Trophoblast cell (in vitro differentiated cells and primary cell): ENCODE data around the gene CHPT1.

Experiments used
- DNase-seq, 2 donors: peaks; one replicate each; pipeline ENCODE4 v3.0.0-alpha.2; 2016
- H2AFZ ChIP-seq: 2 replicates; pipeline ENCODE4 v1.6.1; 2013; ENCODE audit warnings: low read length, moderate library complexity, mild to moderate bottlenecking; ENCODE audit not compliant: insufficient read depth, poor library complexity
- H2AK5ac ChIP-seq: 2 replicates; pipeline ENCODE4 v1.6.1; 2013; ENCODE audit warnings: mild to moderate bottlenecking, low read length
- H2BK120ac ChIP-seq: 2 replicates; pipeline ENCODE4 v1.6.1; 2013; ENCODE audit warnings: low read length, mild to moderate bottlenecking, moderate library complexity; ENCODE audit not compliant: insufficient read depth, poor library complexity
- H2BK12ac ChIP-seq: 2 replicates; pipeline ENCODE4 v1.6.1; 2013; ENCODE audit warnings: mild to moderate bottlenecking, low read length, moderate library complexity
- H2BK5ac ChIP-seq: 2 replicates; pipeline ENCODE4 v1.6.1; 2013; ENCODE audit warnings: low read length, low read depth, moderate library complexity, mild to moderate bottlenecking; ENCODE audit not compliant: poor library complexity
- H3K14ac ChIP-seq: 2 replicates; pipeline ENCODE4 v1.6.1; 2013; ENCODE audit warnings: mild to moderate bottlenecking, low read length
- H3K18ac ChIP-seq: 2 replicates; pipeline ENCODE4 v1.6.1; 2013; ENCODE audit warnings: mild to moderate bottlenecking, low read length
- H3K23ac ChIP-seq: 2 replicates; pipeline ENCODE4 v1.6.1; 2013; ENCODE audit warnings: low read length
- H3K27ac ChIP-seq: 2 replicates; pipeline ENCODE4 v1.5.1; 2013; ENCODE audit warnings: low read depth, mild to moderate bottlenecking, inconsistent platforms, low read length, moderate library complexity
- H3K27me3 ChIP-seq: 2 replicates; pipeline ENCODE4 v1.6.1; 2013; ENCODE audit warnings: inconsistent platforms, mild to moderate bottlenecking, low read length, moderate library complexity; ENCODE audit not compliant: insufficient read depth
- H3K36me3 ChIP-seq, 2 experiments: 1 replicate in 1 of 2; 2 replicates in 1 of 2; pipeline ENCODE4 v1.6.1; 2013; ENCODE audit warnings: low read length in 2 of 2, mild to moderate bottlenecking in 2 of 2, moderate library complexity in 1 of 2; ENCODE audit not compliant: insufficient read depth in 2 of 2, control insufficient read depth in 1 of 2
- H3K4ac ChIP-seq: 2 replicates; pipeline ENCODE4 v1.6.1; 2013; ENCODE audit warnings: low read depth, mild to moderate bottlenecking, low read length, moderate library complexity
- H3K4me1 ChIP-seq, 2 experiments: 1 replicate in 1 of 2; 2 replicates in 1 of 2; pipeline ENCODE4 v1.6.1; 2013; ENCODE audit warnings: low read length in 2 of 2, mild to moderate bottlenecking in 2 of 2, moderate library complexity in 1 of 2; ENCODE audit not compliant: insufficient read depth in 2 of 2, control insufficient read depth in 1 of 2
- H3K4me2 ChIP-seq: 2 replicates; pipeline ENCODE4 v1.6.1; 2013; ENCODE audit warnings: inconsistent platforms, mild to moderate bottlenecking, low read length, moderate library complexity
- H3K4me3 ChIP-seq: 2 replicates; pipeline ENCODE4 v1.5.1; 2013; ENCODE audit warnings: mild to moderate bottlenecking, low read depth, low read length, inconsistent platforms
- H3K79me1 ChIP-seq: one replicate; pipeline ENCODE4 v1.6.1; 2013; ENCODE audit warnings: low read length
- H3K79me2 ChIP-seq: 2 replicates; pipeline ENCODE4 v1.6.1; 2013; ENCODE audit warnings: low read length, mild to moderate bottlenecking; ENCODE audit not compliant: control insufficient read depth, insufficient read depth, poor library complexity
- H3K9ac ChIP-seq: 2 replicates; pipeline ENCODE4 v1.6.1; 2013; ENCODE audit warnings: mild to moderate bottlenecking, low read length
- H3K9me3 ChIP-seq: 2 replicates; pipeline ENCODE4 v1.6.1; 2013; ENCODE audit warnings: low read depth, mild to moderate bottlenecking, control low read depth, inconsistent platforms, low read length; ENCODE audit not compliant: insufficient read depth
- H4K12ac ChIP-seq: 2 replicates; pipeline ENCODE4 v1.6.1; 2013; ENCODE audit warnings: low read depth, mild to moderate bottlenecking, low read length, moderate library complexity
- H4K8ac ChIP-seq: 2 replicates; pipeline ENCODE4 v1.6.1; 2013; ENCODE audit warnings: low read depth, mild to moderate bottlenecking, low read length, moderate library complexity
- H4K91ac ChIP-seq: one replicate; pipeline ENCODE4 v1.6.1; 2013; ENCODE audit warnings: low read depth, mild to moderate bottlenecking, low read length, moderate library complexity
- WGBS: extraction: QIAGEN DNeasy Blood & Tissue Kit; methylation state at CpG from one replicate; pipeline ENCODE4 v1.1.7; 2013; ENCODE audit warnings: missing lambda C conversion rate; ENCODE audit not compliant: insufficient read length, insufficient coverage; ENCODE audit errors: extremely low coverage; 5-methylcytosine and 5-hydroxymethylcytosine counted together

Gene CHPT1

GRCh38 chr12:101745481-101745880 is 48.0 kb downstream of the CHPT1 start:
- Histone ChIP-seq H4K91ac (no peak overlapping the region), H2BK12ac (no peak overlapping the region), H3K36me3 (peaks cover 3 to 10% of the 10 kb centered on the region in 2 experiments), H3K27me3 (no peaks in the 10 kb centered on the region), H4K12ac (no peak overlapping the region), H3K18ac (no peak overlapping the region), H2BK5ac (no peak overlapping the region), H3K79me2 (no peaks in the 10 kb centered on the region), H3K14ac (no peak overlapping the region), H3K9me3 (no peaks in the 10 kb centered on the region), H3K23ac (no peak overlapping the region), H3K4me2 (no peak overlapping the region), H2AFZ (no peak overlapping the region), H3K4me1 (no peaks in the 10 kb centered on the region), H3K79me1 (no peaks in the 10 kb centered on the region), H3K27ac (no peak overlapping the region), H4K8ac (no peak overlapping the region), H3K9ac (no peak overlapping the region), H2AK5ac (no peak overlapping the region), H3K4me3 (no peak overlapping the region), H3K4ac (no peak overlapping the region), H2BK120ac (no peak overlapping the region)
- WGBS, result no CpG with 5 or more reads among the region's 3 CpGs
- DNase-seq, result no peak

- H3K4me1 ChIP-seq, result no peaks in the 10 kb centered on the region
- no peak overlapping the region for H2BK5ac ChIP-seq
- no peak overlapping the region for H4K8ac ChIP-seq
- H2BK12ac ChIP-seq, result no peak overlapping the region
- no peaks in the 10 kb centered on the region for H3K9me3 ChIP-seq
- no peak overlapping the region for H3K27ac ChIP-seq
- peaks cover 3 to 10% of the 10 kb centered on the region in 2 experiments for H3K36me3 ChIP-seq
- no peak overlapping the region for H4K12ac ChIP-seq
- DNase-seq, result no peak
- no peak overlapping the region for H3K4ac ChIP-seq
- no peak overlapping the region for H3K18ac ChIP-seq
- H3K4me3 ChIP-seq, result no peak overlapping the region
- H3K14ac ChIP-seq, result no peak overlapping the region
- H4K91ac ChIP-seq, result no peak overlapping the region
- WGBS, result no CpG with 5 or more reads among the region's 1 CpG
- H2AFZ ChIP-seq, result no peak overlapping the region
- H2AK5ac ChIP-seq, result no peak overlapping the region
- H3K79me1 ChIP-seq, result no peaks in the 10 kb centered on the region
- no peak overlapping the region for H3K4me2 ChIP-seq
- no peaks in the 10 kb centered on the region for H3K79me2 ChIP-seq
- H3K27me3 ChIP-seq, result no peaks in the 10 kb centered on the region
- no peak overlapping the region for H3K23ac ChIP-seq
- no peak overlapping the region for H2BK120ac ChIP-seq
- no peak overlapping the region for H3K9ac ChIP-seq
Observed at GRCh38 chr12:101746196-101746595, 48.8 kb downstream of the CHPT1 start.

GRCh38 chr12:101746661-101747060 is 49.2 kb downstream of the CHPT1 start:
- H4K91ac ChIP-seq, result no peak overlapping the region
- H3K79me1 ChIP-seq, result no peaks in the 10 kb centered on the region
- no peak overlapping the region for H4K8ac ChIP-seq
- no peak overlapping the region for H2BK12ac ChIP-seq
- H3K18ac ChIP-seq, result no peak overlapping the region
- H3K4me1 ChIP-seq, result no peaks in the 10 kb centered on the region
- no peaks in the 10 kb centered on the region for H3K9me3 ChIP-seq
- H2BK5ac ChIP-seq, result no peak overlapping the region
- no peak overlapping the region for H3K27ac ChIP-seq
- WGBS, result no CpG with 5 or more reads among the region's 1 CpG
- no peak overlapping the region for H3K4me2 ChIP-seq
- H2AFZ ChIP-seq, result no peak overlapping the region
- no peak overlapping the region for H4K12ac ChIP-seq
- no peak overlapping the region for H2AK5ac ChIP-seq
- no peak overlapping the region for H3K9ac ChIP-seq
- H3K4me3 ChIP-seq, result no peak overlapping the region
- no peak overlapping the region for H3K23ac ChIP-seq
- H3K79me2 ChIP-seq, result no peaks in the 10 kb centered on the region
- peaks cover 4 to 11% of the 10 kb centered on the region in 2 experiments for H3K36me3 ChIP-seq
- H3K27me3 ChIP-seq, result no peaks in the 10 kb centered on the region
- H3K14ac ChIP-seq, result no peak overlapping the region
- no peak overlapping the region for H3K4ac ChIP-seq
- H2BK120ac ChIP-seq, result no peak overlapping the region
- no peak for DNase-seq

GRCh38 chr12:101747697-101748096 is 50.3 kb downstream of the CHPT1 start:
- no peak overlapping the region for H4K8ac ChIP-seq
- H3K9ac ChIP-seq, result no peak overlapping the region
- no peak overlapping the region for H2BK120ac ChIP-seq
- no peak overlapping the region for H2BK12ac ChIP-seq
- H2BK5ac ChIP-seq, result no peak overlapping the region
- H4K91ac ChIP-seq, result no peak overlapping the region
- peaks cover 5 to 12% of the 10 kb centered on the region in 2 experiments for H3K36me3 ChIP-seq
- H3K18ac ChIP-seq, result no peak overlapping the region
- H2AFZ ChIP-seq, result no peak overlapping the region
- H3K14ac ChIP-seq, result no peak overlapping the region
- no peak overlapping the region for H3K4ac ChIP-seq
- no peak overlapping the region for H3K4me2 ChIP-seq
- no peaks in the 10 kb centered on the region for H3K79me2 ChIP-seq
- no peak for DNase-seq
- no peaks in the 10 kb centered on the region for H3K27me3 ChIP-seq
- H3K4me1 ChIP-seq, result no peaks in the 10 kb centered on the region
- no peaks in the 10 kb centered on the region for H3K79me1 ChIP-seq
- no peak overlapping the region for H2AK5ac ChIP-seq
- H3K27ac ChIP-seq, result no peak overlapping the region
- H3K9me3 ChIP-seq, result no peaks in the 10 kb centered on the region
- no peak overlapping the region for H4K12ac ChIP-seq
- no peak overlapping the region for H3K4me3 ChIP-seq
- no peak overlapping the region for H3K23ac ChIP-seq
- WGBS, result no CpG with 5 or more reads among the region's 1 CpG
